HUES6 (cell line): Measurements from ENCODE around the gene BRAT1.

Experiments used
- H3K27ac ChIP-seq: 2 replicates; pipeline ENCODE4 v1.7.0; 2013; ENCODE audit warnings: low read depth, mild to moderate bottlenecking, low read length, inconsistent platforms
- H3K27me3 ChIP-seq: 2 replicates; pipeline ENCODE4 v1.6.1; 2013; ENCODE audit warnings: low read length; ENCODE audit not compliant: control insufficient read depth, insufficient read depth
- H3K36me3 ChIP-seq: 2 replicates; pipeline ENCODE4 v1.6.1; 2013; ENCODE audit warnings: low read length; ENCODE audit not compliant: control insufficient read depth, insufficient read depth
- H3K4me1 ChIP-seq: 2 replicates; pipeline ENCODE4 v1.6.1; 2013; ENCODE audit warnings: low read length; ENCODE audit not compliant: control insufficient read depth, insufficient read depth
- H3K4me3 ChIP-seq: 2 replicates; pipeline ENCODE4 v1.5.1; 2013; ENCODE audit warnings: low read depth, low read length
- H3K9ac ChIP-seq: one replicate; pipeline ENCODE4 v1.6.1; 2013; ENCODE audit warnings: mild to moderate bottlenecking, low read length
- H3K9me3 ChIP-seq: 2 replicates; pipeline ENCODE4 v1.6.1; 2013; ENCODE audit warnings: low read depth, low read length; ENCODE audit not compliant: control insufficient read depth, insufficient read depth

The BRAT1 gene

GRCh38 chr7:2496375-2496774 is 58.9 kb downstream of the BRAT1 start:
- Histone ChIP-seq H3K27me3 (no peaks in the 10 kb centered on the region), H3K4me3 (no peak overlapping the region), H3K36me3 (no peaks in the 10 kb centered on the region), H3K9me3 (no peaks in the 10 kb centered on the region), H3K27ac (no peak overlapping the region), H3K4me1 (peaks cover 41% of the 10 kb centered on the region), H3K9ac (no peak overlapping the region)

DNA sequence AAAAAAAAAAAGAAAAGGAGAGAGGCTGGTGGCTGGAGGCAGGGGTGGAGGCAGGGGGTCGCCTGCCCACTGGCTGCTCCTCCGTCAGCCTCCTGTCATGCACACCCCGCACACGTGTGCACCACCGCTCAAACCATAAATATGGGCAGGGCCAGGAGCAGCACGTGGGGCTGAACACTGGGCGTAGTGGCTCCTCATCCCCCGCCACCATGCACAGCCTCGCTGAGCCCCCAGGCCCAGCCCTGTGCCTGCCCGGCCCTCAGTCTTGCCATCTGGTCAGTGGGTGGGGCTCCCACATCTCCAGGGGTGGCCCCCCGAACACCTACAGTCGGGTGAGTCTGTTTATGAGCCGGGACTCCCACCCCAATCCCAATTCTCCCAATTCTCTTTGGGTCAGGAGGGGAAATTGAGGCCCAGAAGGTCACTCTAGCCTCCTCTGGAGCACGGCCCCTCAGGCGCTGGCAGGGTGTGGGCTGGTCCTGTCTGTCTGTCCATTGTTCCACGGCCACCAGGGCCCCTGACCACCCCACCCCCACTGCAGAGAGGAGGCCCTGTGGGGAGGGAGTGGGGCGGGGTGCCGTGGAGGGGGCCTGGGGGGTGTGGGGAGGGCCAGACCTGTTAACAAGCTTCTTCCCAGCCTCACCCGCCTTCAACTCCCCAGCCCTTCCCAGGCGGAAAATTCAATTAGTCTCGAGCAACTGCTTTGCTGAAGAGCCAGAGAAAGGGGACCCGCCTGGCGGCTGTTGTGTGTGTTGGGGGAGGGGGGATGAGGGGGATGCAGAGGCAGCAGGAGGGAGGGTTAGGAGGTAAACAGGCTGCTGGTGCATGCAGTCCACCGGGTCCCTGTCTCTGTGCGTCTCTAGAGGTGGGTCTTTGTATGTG is 59.7 kb downstream of the BRAT1 start:
- Histone ChIP-seq H3K27ac (no peak overlapping the region), H3K27me3 (no peaks in the 10 kb centered on the region), H3K9me3 (no peaks in the 10 kb centered on the region), H3K4me1 (peaks cover 41% of the 10 kb centered on the region), H3K4me3 (no peak overlapping the region), H3K9ac (no peak overlapping the region), H3K36me3 (no peaks in the 10 kb centered on the region)

DNA sequence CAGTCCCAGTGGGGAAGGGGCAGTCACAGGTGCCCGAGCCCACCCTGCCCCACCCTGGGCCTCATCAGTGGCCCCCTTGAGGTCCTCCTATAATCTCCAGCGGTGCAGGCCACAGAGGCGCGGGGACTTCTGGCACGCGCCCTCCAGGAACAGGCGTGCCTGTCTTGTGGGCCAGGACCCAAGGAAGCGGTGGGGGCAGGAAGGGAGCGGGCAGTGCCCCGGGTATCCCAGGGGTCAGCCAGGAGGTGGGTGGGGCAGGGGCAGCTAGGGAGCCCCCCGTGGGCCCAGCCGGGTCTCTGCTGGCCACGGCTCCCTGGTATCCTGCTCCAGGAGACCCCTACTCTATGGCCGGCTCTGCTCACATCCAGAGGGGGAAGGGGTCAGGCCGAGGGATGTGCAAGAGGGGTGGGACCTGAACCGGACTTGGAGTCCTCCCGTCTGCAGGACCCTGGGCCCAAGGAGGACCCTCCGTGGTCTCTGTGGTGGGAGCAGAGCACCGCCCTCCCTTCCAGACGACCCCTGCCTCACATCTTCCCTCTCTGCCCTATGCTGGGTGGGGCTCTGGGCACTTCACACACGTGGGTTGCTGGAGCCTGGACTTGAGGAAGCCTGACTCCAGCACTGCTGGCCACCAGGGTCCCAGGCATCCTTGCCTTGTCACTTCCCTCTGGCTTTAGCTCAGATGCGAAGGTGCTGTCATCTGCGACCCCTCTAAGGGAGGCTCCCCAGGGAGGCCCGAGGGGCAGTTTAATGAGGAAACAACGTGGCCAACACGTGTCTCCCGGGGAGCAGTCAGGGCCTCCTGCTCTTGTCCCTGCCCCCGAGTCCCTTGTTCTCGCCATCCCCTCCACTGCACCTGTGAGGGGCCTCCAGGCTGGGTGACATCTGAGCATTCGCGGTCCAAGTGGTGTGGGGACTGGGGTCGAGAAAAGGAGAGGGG is 60.9 kb downstream of the BRAT1 start:
- Histone ChIP-seq H3K4me3 (no peak overlapping the region), H3K27me3 (no peaks in the 10 kb centered on the region), H3K9ac (no peak overlapping the region), H3K9me3 (no peaks in the 10 kb centered on the region), H3K36me3 (no peaks in the 10 kb centered on the region), H3K27ac (no peak overlapping the region), H3K4me1 (peaks cover 31% of the 10 kb centered on the region)

GRCh38 chr7:2493205-2494164 is 61.8 kb downstream of the BRAT1 start:
- Histone ChIP-seq H3K4me1 (peaks cover 21% of the 10 kb centered on the region; the same call in 1 of the 2 replicates), H3K9me3 (no peaks in the 10 kb centered on the region), H3K27me3 (no peaks in the 10 kb centered on the region), H3K36me3 (no peaks in the 10 kb centered on the region), H3K4me3 (no peak overlapping the region), H3K9ac (no peak overlapping the region), H3K27ac (no peak overlapping the region)

DNA sequence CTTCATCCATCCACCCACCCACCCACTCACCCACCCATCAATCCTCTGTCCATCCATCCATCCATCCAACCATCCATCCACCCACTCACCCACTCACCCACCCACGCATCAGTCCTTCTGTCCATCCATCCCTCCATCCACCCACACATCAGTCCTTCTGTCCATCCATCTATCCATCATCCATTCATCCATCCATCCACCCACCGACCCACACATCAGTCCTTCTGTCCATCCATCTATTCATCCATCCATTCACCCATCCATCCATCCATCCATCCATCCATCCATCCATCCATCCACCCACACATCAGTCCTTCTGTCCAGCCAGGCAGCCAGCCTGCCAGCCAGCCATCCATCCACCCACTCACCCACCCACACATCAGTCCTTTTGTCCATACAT is 63.3 kb downstream of the BRAT1 start:
- Histone ChIP-seq H3K36me3 (no peaks in the 10 kb centered on the region), H3K4me3 (no peak overlapping the region), H3K27me3 (no peaks in the 10 kb centered on the region), H3K9me3 (no peaks in the 10 kb centered on the region), H3K27ac (no peak overlapping the region), H3K9ac (no peak overlapping the region), H3K4me1 (peaks cover 9% of the 10 kb centered on the region; the same call in 1 of the 2 replicates)

- H3K9me3 ChIP-seq, result no peaks in the 10 kb centered on the region
- H3K27me3 ChIP-seq, result no peaks in the 10 kb centered on the region
Measured at GRCh38 chr7:2490181-2490651, 65.1 kb downstream of the BRAT1 start.

DNA sequence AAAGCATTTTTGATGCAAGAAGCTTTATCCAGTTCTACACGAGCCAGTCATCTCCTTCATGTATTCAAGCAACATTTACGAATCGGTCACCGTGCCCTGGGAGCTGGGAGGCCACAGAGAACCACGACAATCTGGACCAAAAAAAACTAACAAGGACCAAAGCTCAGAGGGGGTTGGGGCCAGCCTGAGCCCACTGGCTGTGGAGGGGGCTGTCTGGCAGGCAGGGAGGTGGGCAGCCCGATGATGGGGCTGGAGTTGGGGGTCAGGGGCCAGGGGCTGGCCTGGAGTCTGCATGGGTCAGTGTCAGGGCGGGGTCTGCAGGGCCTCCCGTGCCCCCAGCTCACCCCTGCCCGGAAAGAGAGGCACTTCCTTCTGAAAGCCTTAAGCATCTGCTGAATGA is 66.6 kb downstream of the BRAT1 start:
- H3K9me3 ChIP-seq, result no peaks in the 10 kb centered on the region
- no peaks in the 10 kb centered on the region for H3K36me3 ChIP-seq
- H3K4me3 ChIP-seq, result no peak overlapping the region
- H3K9ac ChIP-seq, result no peak overlapping the region
- no peak overlapping the region for H3K27ac ChIP-seq
- H3K4me1 ChIP-seq, result no peaks in the 10 kb centered on the region
- no peaks in the 10 kb centered on the region for H3K27me3 ChIP-seq

More at GRCh38 chr7:2490181-2490651, 65.1 kb downstream of the BRAT1 start:
- Histone ChIP-seq H3K4me1 (no peaks in the 10 kb centered on the region), H3K9ac (no peak overlapping the region), H3K27ac (no peak overlapping the region), H3K36me3 (no peaks in the 10 kb centered on the region), H3K4me3 (no peak overlapping the region)

DNA sequence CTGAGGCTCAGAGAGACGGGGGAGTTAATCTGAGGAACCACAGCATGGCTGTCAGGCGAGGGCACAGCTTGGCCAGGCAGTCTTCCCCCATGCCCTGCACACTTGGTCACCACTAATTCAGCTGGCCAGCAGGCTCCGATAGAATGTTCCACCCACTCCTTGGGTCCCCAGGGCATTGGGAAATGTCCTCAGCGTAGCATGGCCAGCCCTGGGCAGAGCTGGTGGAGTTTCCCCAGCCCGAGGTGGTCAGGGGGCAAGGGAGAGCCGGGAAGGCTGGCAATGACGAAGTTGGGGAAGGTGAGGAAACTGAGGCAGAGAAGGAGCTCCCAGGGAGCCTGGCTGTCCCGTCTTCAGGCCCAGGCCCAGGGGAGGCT is 67.1 kb downstream of the BRAT1 start:
- Histone ChIP-seq H3K27ac (no peak overlapping the region), H3K27me3 (no peaks in the 10 kb centered on the region), H3K9me3 (0 out of 2 replicates have a peak, but pooled peaks cover under 1% of the 10 kb centered on the region), H3K4me3 (no peak overlapping the region), H3K36me3 (no peaks in the 10 kb centered on the region), H3K9ac (no peak overlapping the region), H3K4me1 (no peaks in the 10 kb centered on the region)
